ENCODE data around the gene TNFAIP6.

- no peak for TF ChIP-seq POLR2AphosphoS5 (IDR thresholded peaks at IDR 0.05; ENCODE audit: low read depth, low read length)
- no peak for TF ChIP-seq SIN3A (IDR thresholded peaks at IDR 0.05; ENCODE audit: borderline replicate concordance, insufficient read depth, low read length)
- no peak for TF ChIP-seq REST (IDR thresholded peaks at IDR 0.05; ENCODE audit: insufficient read depth in 1 of 2, low read depth in 2 of 2, low read length in 2 of 2)
- no peak for TF ChIP-seq TAF1 (IDR thresholded peaks at IDR 0.05; ENCODE audit: borderline replicate concordance, insufficient read depth, low read length)
- no peak for TF ChIP-seq FOXP2 (optimal IDR thresholded peaks at IDR 0.05; ENCODE audit: borderline replicate concordance, extremely low read depth, extremely low read length, insufficient read depth)
Observed at GRCh38 chr2:151394509-151394908, 37.1 kb downstream of the TNFAIP6 start.

All from PFSK-1 (cell line).